ENCODE data around the gene MAST4. TPM values are rescaled to one million over a fixed set of nuclear protein-coding genes. Genes with fewer than 3 reads are reported as not detected.
"Not testable (repeated sequence)": the region's sequence is repeated elsewhere in the genome, so short reads cannot be mapped to it uniquely, and the experiment has no call there.

Gene MAST4
- total RNA-seq, 1 donor from 2014 or later, result 13.9 TPM

DNA sequence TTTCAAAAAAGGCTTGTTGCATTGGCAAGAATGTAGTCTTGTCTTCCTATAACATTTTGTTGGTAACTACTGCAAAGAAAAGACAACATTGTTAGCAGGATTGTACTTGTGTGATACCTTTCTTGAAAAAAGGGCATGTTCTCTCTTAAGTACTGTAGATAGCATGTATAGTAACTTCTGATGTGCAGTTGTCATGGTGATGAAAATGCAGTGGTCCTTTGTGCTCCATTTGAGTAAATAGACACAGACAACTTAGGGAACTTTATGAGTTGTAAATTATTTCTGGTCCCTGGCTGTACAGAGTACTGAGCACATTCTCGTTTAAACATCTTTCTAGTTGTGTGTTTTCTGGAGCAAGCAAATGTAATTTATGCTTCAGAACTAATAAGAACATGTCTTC is 497.1 kb downstream of the MAST4 start:
- FAIRE-seq (no peak), DNase-seq (ENCODE audit: low spot score in 2 of 2) (no peak)

DNA sequence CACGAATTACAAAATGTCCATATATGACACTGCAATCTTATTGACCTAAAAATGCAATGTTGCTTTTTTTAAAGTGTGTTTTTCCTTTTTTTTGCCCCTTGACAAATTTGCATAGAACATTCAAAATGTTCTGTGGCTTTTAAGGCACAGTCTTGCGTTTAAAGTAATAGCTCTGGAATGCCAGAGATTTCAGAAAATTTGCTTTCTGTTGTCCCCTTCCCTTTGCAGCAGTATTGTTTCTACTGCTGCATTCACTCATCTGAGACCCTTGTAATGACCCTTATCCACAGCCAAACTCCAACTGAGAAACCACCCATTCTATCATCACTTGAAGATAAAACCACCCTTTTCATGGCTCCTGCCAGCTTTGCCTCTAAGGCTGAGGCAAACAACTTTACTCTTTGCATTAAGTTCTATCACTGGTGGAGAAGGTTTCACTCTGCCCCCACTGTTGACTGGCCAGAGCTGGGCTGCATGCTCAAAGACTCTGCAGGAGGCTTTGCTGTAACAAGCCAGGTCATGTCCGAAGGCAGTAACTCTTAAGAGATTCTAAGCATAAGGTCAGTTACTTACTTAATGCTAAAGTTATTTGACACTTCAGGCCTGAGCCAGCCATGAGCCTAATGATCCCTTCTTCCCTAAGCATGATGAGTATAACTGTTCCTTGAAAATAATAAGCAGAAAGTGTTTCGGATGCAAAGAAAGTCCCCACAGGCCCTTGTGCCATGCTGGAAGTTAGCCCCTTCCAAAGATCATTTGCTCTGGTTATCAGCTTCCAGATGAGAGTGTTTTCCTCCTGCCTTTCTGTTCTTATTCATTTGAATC is 498.5 kb downstream of the MAST4 start:
- no peak for DNase-seq (ENCODE audit: low spot score in 2 of 2)

DNA sequence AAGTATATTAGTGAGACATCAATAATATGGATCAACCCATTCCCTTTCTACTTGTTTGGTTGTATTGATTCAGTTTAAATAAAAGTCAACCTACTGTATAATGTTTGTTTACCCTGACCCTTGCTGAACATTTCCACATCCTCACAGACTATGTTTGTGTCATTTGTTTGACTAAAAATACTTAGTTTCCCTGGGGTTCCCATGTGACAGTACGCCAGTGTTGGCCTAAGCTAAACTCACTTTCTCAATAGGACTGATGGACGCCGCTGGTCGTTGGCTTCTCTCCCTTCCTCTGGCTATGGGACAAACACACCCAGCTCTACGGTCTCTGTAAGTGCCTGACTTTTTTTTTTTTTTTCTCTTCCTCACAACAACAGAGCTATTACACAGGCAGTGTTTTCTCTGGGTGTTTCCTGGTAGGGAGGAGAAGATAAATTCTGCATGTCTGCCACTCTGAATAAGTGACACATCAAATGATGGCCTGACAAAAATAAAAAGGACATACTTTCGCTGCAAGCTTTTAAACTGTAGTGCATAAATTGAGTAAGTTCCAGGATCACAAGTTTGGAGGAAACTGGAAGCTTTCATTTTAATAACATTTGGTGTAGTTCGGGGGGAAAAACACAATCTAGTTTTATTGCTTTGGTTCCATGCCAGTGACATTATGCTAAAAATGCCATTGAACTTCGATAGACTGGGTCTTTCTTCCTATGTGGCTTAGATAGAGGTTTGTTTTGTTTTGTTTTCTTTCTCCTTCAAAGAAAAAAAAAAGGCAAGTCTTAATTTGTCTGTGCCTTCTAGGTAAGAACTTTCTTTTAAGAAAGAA is 499.4 kb downstream of the MAST4 start:
- FAIRE-seq (no peak), DNase-seq (ENCODE audit: low spot score in 2 of 2) (no peak)

More for the DNA sequence above, 498.5 kb downstream of the MAST4 start:
- no peak for FAIRE-seq

DNA sequence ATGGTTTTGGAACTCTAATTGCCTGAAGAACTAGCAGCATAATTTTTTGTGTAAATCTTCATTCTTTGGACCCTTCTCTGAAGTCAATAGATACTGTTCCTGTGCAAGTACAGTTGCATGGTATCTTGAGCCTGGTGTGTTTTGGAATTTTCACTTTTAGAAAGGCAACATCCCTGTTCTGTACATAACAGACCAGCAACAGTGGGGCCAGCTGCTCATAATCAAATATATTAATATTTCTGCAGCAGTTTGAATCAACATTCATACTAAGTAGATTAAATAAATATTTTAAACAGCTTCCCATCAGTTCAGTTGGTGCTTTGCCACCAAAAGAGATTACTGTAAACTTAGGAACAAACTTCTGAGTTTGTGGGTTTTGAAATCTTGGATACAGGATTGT is 502.5 kb downstream of the MAST4 start:
- no peak for DNase-seq (ENCODE audit: low spot score in 2 of 2)
- FAIRE-seq, result no peak

GRCh38 chr5:67100301-67100700 is 504.1 kb downstream of the MAST4 start:
- DNase-seq (ENCODE audit: low spot score in 2 of 2) (no peak), FAIRE-seq (no peak)

DNA sequence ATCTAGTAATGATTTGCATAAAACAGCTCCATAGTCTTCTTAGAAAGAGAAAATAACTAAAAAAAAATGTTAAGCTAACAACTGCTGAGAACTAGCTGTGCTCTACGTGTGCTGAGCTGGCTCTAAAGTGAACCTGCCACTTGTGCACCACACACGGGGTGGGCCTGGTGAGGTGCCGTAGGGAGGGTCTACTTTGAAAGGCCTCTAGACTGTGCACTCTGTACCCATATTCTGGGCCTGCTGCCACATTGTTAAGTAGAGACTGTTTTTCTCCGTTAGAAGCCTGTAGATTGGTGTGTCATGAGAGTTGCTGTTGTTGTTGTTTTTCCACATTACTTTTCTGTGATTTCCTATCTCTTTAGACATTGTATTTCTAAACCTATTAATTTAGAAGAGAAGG is 506.5 kb downstream of the MAST4 start:
- FAIRE-seq (no peak), DNase-seq (ENCODE audit: low spot score in 2 of 2) (no peak)

DNA sequence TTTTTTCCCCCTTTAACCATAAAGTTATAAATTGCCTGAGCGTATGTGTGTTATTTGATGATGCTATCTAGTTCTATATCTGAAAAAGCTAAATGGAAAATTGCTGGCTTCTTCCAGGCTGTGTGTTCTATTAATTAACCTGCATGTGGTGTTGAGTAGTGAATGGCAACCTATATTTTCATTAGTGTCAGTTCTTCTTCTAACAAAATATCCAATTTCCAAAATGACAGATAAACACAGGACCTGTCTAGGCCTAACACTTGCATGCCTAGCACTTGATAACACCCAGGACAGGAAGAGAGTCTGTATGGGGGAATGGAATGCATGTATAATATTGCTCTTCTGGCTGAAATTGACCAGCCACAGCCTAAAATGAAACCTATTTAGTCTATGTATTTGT is 508.7 kb downstream of the MAST4 start:
- DNase-seq (ENCODE audit: low spot score in 2 of 2) (no peak), FAIRE-seq (no peak)

- no peak for DNase-seq (ENCODE audit: low spot score in 2 of 2)
- FAIRE-seq, result no peak
Observed at GRCh38 chr5:67105270-67105669, 509.1 kb downstream of the MAST4 start.

- DNase-seq (ENCODE audit: low spot score in 2 of 2) (no peak), FAIRE-seq (no peak)
Observed at GRCh38 chr5:67106626-67107342, 510.6 kb downstream of the MAST4 start.

GRCh38 chr5:67111779-67112178 is 515.6 kb downstream of the MAST4 start:
- DNase-seq (ENCODE audit: low spot score in 2 of 2) (no peak), FAIRE-seq (no peak)

GRCh38 chr5:67115246-67115645 is 519.1 kb downstream of the MAST4 start:
- no peak for FAIRE-seq

GRCh38 chr5:67115817-67116216 is 519.6 kb downstream of the MAST4 start:
- no peak for DNase-seq (ENCODE audit: low spot score in 2 of 2)
- FAIRE-seq, result no peak

More at GRCh38 chr5:67115246-67115645, 519.1 kb downstream of the MAST4 start:
- DNase-seq (ENCODE audit: low spot score in 2 of 2), result no peak

GRCh38 chr5:67118050-67118620 is 521.9 kb downstream of the MAST4 start:
- no peak for DNase-seq (ENCODE audit: low spot score in 2 of 2)
- no peak for FAIRE-seq

DNA sequence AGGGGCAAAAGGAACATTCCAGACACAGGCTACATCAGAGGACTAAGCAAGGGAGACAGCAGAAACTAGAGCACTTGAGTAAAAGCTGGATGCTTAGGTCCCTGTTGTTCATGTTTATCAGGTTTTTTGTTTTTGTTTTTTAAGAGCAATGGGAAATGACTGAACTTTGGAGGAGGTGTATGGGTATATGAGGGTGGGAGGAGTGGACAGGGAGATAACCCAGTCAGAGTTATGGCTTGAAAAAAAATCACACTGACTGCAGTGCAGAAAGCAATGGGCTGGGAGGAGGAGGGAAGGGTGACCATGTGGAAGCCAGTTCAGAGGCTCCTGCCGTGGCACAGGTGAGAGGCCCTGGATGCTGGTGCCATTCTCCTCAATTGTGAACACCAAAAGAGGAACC is 522.8 kb downstream of the MAST4 start:
- FAIRE-seq (no peak), DNase-seq (ENCODE audit: low spot score in 2 of 2) (no peak)

GRCh38 chr5:67120032-67120431 is 523.8 kb downstream of the MAST4 start:
- DNase-seq (ENCODE audit: low spot score in 2 of 2) (no peak), FAIRE-seq (no peak)

GRCh38 chr5:67123819-67124218 is 527.6 kb downstream of the MAST4 start:
- DNase-seq (ENCODE audit: low spot score in 2 of 2) (no peak), FAIRE-seq (no peak)

GRCh38 chr5:67124556-67124955 is 528.4 kb downstream of the MAST4 start:
- FAIRE-seq, result no peak
- no peak for DNase-seq (ENCODE audit: low spot score in 2 of 2)

GRCh38 chr5:67127347-67127895 is 531.2 kb downstream of the MAST4 start:
- not testable (repeated sequence) for DNase-seq (ENCODE audit: low spot score in 2 of 2); FAIRE-seq

- DNase-seq (ENCODE audit: low spot score in 2 of 2) (no peak), FAIRE-seq (no peak)
Observed at GRCh38 chr5:67129768-67130167, 533.6 kb downstream of the MAST4 start.

DNA sequence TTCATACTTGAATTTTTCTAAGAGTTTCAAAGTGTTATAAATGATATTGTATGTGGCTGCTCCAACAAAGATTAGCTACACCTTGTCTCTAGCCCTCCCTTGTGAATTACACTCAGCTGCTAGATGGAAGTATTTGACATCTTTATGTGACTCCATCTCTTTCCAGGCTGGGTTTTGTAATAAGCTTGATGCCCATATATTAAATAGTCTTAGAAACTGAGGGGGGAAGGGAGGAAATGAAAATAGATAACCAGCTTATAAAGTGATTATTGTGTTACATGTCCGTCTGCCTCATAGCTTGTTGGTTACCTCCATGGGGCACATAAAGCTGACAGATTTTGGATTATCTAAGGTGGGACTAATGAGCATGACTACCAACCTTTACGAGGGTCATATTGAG is 537.0 kb downstream of the MAST4 start:
- FAIRE-seq (no peak), DNase-seq (ENCODE audit: low spot score in 2 of 2) (no peak)

Data from frontal cortex (tissue), 4 donors.